Transverse colon (tissue), 4 donors: ENCODE measurements around the gene HDHD5. TPM values are rescaled to one million over a fixed set of nuclear protein-coding genes. Genes with fewer than 3 reads are reported as not detected.

ENCODE experiments used
- DNase-seq: peaks from one replicate; pipeline ENCODE4 v3.0.0-alpha.2; 2019
- H3K27ac ChIP-seq, 4 donors: fragments of 200-600 bp; sonication (generic); 2 replicates each; pipeline ENCODE4 v1.5.1; 2016 to 2018; ENCODE audit warnings: inconsistent platforms in 4 of 4
- H3K27me3 ChIP-seq: fragments of 200-600 bp; sonication (generic); 2 replicates; pipeline ENCODE4 v1.5.1; 2017; ENCODE audit warnings: inconsistent platforms
- H3K36me3 ChIP-seq, 4 donors: fragments of 200-600 bp; sonication (generic); 2 replicates each; pipeline ENCODE4 v1.5.1; 2017 to 2019; ENCODE audit warnings: inconsistent platforms in 4 of 4
- H3K4me1 ChIP-seq, 4 donors: fragments of 200-600 bp; sonication (generic); 2 replicates each; pipeline ENCODE4 v1.5.1; 2017 to 2020; ENCODE audit warnings: inconsistent platforms in 4 of 4
- H3K4me3 ChIP-seq, 4 donors: fragments of 200-600 bp; sonication (generic); 1 replicate in 1 of 4; 2 replicates in 3 of 4; pipeline versions ENCODE4 v1.5.1 to v1.6.1; 2017 to 2019; ENCODE audit warnings: inconsistent platforms in 4 of 4
- H3K9me3 ChIP-seq, 2 donors: fragments of 200-600 bp; sonication (generic); 2 replicates each; pipeline ENCODE4 v1.5.1; 2017 to 2019; ENCODE audit warnings: inconsistent platforms in 2 of 2
- CTCF ChIP-seq, 5 experiments: fragments of 200-600 bp in 3 of 5; fragments of 450-650 bp in 2 of 5; sonication (generic) in 3 of 5; IDR thresholded peaks; 1 replicate in 2 of 5; 2 replicates in 3 of 5; pipeline ENCODE4 v1.5.1; 2016 to 2017; ENCODE audit warnings: antibody characterized with exemption in 5 of 5, inconsistent platforms in 3 of 5, mild to moderate bottlenecking in 2 of 5, moderate library complexity in 1 of 5
- EP300 ChIP-seq: sonication (generic); formaldehyde crosslinking; IDR thresholded peaks from one replicate; pipeline ENCODE4 v1.6.1; 2017; ENCODE audit warnings: antibody characterized with exemption, low read depth
- POLR2A ChIP-seq: fragments of 450-650 bp; IDR thresholded peaks from one replicate; pipeline ENCODE4 v1.6.1; 2016; ENCODE audit warnings: antibody characterized with exemption, mild to moderate bottlenecking, moderate library complexity
- POLR2AphosphoS5 ChIP-seq, 3 donors: sonication (generic); formaldehyde crosslinking; IDR thresholded peaks; one replicate each; pipeline ENCODE4 v1.6.1; 2016; ENCODE audit warnings: antibody characterized with exemption in 3 of 3
- WGBS, 2 donors: methylation state at CpG; one replicate each; pipeline ENCODE4 v1.1.5; 2018; ENCODE audit warnings: low coverage in 1 of 2; 5-methylcytosine and 5-hydroxymethylcytosine counted together
- in situ Hi-C, 4 donors: fragments of 200-750 bp; cut with MboI; loops; one replicate each; pipeline versions ENCODE4 v1.15.0 to v1.15.1; 2017; ENCODE audit warnings: low sequenced_read_pairs in 3 of 4, low pct_ligation_motif_present in 1 of 4, low pct_unique_long_range_greater_than_20kb in 1 of 4
- intact Hi-C: fragments of 100-400 bp; cut with DNase I; formaldehyde crosslinking; loops from one replicate; pipeline ENCODE4 v1.15.1; 2023; ENCODE audit warnings: low total_unique reads
- total RNA-seq, 4 donors: library from RNA; depleted of rRNA; stranded (reverse); fragments of >200 nt; gene quantifications; one replicate each; pipeline ENCODE4 v1.1.0, GENCODE V29; 2016

The HDHD5 gene
- total RNA-seq, 4 donors from 2014 or later: 24.7 to 51.9 (median 42.3) TPM

GRCh38 chr22:17120711-17121232 is 38.3 kb downstream of the HDHD5 start:
- intact Hi-C loops (no loop called here), in situ Hi-C loops (no loop called here)
- Histone ChIP-seq H3K36me3 (no peaks in the 10 kb centered on the region), H3K9me3 (no peaks in the 10 kb centered on the region), H3K27me3 (peaks cover 57% of the 10 kb centered on the region), H3K27ac (no peak overlapping the region), H3K4me3 (peak overlapping the region; percentile 13 to 77 (median 44)), H3K4me1 (peaks cover 3 to 25% (median 11%) of the 10 kb centered on the region in 4 donors)
- WGBS, 2 donors: 0% methylated on average over 3 of the region's 70 CpGs; no CpG with 5 or more reads in 1 of the 2 donors
- TF ChIP-seq POLR2AphosphoS5 (IDR thresholded peaks at IDR 0.05) (no peak), CTCF (IDR thresholded peaks at IDR 0.05) (no peak), POLR2A (no peak), EP300 (no peak)
- DNase-seq: no peak

GRCh38 chr22:17120281-17120680 is 38.8 kb downstream of the HDHD5 start:
- Histone ChIP-seq H3K4me3 (peak overlapping the region in 2 of 4 donors; percentile 50 to 77), H3K27ac (no peak overlapping the region), H3K4me1 (peaks cover 3 to 25% (median 11%) of the 10 kb centered on the region in 4 donors), H3K36me3 (no peaks in the 10 kb centered on the region), H3K27me3 (peaks cover 57% of the 10 kb centered on the region), H3K9me3 (no peaks in the 10 kb centered on the region)
- in situ Hi-C loops: no loop called here
- intact Hi-C loops: no loop called here
- peak; percentile 34 for DNase-seq
- 0% methylated on average over 2 of the region's 45 CpGs; no CpG with 5 or more reads in 1 of the 2 donors for WGBS, 2 donors
- no peak for TF ChIP-seq CTCF (IDR thresholded peaks at IDR 0.05)
- TF ChIP-seq POLR2A: no peak
- TF ChIP-seq POLR2AphosphoS5 (IDR thresholded peaks at IDR 0.05): no peak
- TF ChIP-seq EP300: no peak

GRCh38 chr22:17119481-17120202 is 39.4 kb downstream of the HDHD5 start:
- no peaks in the 10 kb centered on the region for H3K9me3 ChIP-seq
- peak; percentile 44 for DNase-seq
- H3K27me3 ChIP-seq: peaks cover 57% of the 10 kb centered on the region
- no peak overlapping the region for H3K27ac ChIP-seq
- H3K4me1 ChIP-seq: peaks cover 3 to 25% (median 11%) of the 10 kb centered on the region in 4 donors
- in situ Hi-C loops (no loop called here), intact Hi-C loops (no loop called here)
- no peak overlapping the region for H3K4me3 ChIP-seq
- H3K36me3 ChIP-seq: no peaks in the 10 kb centered on the region
- peak in 4 of 5 experiments; percentile 32 to 50 (median 35) for TF ChIP-seq CTCF (IDR thresholded peaks at IDR 0.05)
- TF ChIP-seq POLR2A: no peak
- 51% methylated on average over 54 of the region's 63 CpGs; no CpG with 5 or more reads in 1 of the 2 donors for WGBS, 2 donors

GRCh38 chr22:17118342-17118741 is 40.7 kb downstream of the HDHD5 start:
- Histone ChIP-seq H3K27me3 (peaks cover 49% of the 10 kb centered on the region), H3K9me3 (no peaks in the 10 kb centered on the region), H3K4me1 (peaks cover 3 to 25% (median 11%) of the 10 kb centered on the region in 4 donors), H3K27ac (no peak overlapping the region), H3K4me3 (no peak overlapping the region), H3K36me3 (no peaks in the 10 kb centered on the region)
- WGBS, 2 donors: 86 to 100% methylated on average over 1 to 4 of the region's 4 CpGs
- intact Hi-C loops: no loop called here
- in situ Hi-C loops: no loop called here
- TF ChIP-seq CTCF (IDR thresholded peaks at IDR 0.05) (no peak), EP300 (no peak), POLR2A (no peak), POLR2AphosphoS5 (IDR thresholded peaks at IDR 0.05) (no peak)
- no peak for DNase-seq
